ENCODE data around the gene BRSK1.

The BRSK1 gene

DNA sequence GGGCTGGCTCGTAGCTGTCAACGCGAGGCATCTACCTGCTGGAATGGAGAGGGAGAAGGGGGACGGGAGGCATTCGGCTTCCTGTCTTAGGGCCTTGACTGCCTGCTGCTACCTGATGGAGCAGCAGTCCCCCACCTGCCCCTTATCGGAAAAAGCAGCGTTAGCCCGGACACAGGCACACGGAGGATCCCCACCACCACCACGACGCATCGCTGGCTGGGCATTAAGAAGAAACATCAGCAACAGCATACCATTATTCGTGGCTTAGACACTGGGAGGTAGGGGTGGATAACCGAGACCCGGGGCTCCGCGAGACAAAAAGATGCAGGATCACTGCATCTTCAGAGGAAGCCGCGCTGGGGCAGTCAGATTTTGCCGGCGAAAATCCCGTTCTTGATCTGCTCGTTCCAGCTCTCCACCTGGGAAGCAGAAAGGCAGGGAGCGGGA lies 69.6 kb downstream of the BRSK1 start:
- H3K4me3 ChIP-seq (ENCODE audit: insufficient read length, low read depth) = peak overlapping the region; percentile 57
- peak overlapping the region; percentile 77 for H3K9ac ChIP-seq (ENCODE audit: insufficient read length, low read depth)
- H3K9me3 ChIP-seq (ENCODE audit: insufficient read depth, low read length) = no peaks in the 10 kb centered on the region
- TF ChIP-seq ZNF274 (IDR thresholded peaks at IDR 0.05; ENCODE audit: low read depth, low read length) (no peak), SUZ12 (IDR thresholded peaks at IDR 0.05; ENCODE audit: extremely low read depth, insufficient read depth, insufficient read length) (no peak), YY1 (IDR thresholded peaks at IDR 0.05; ENCODE audit: insufficient read depth, insufficient read length) (no peak)
- H3K27me3 ChIP-seq (ENCODE audit: insufficient read depth, insufficient read length) = peaks cover 52% of the 10 kb centered on the region
- peaks cover 3% of the 10 kb centered on the region for H3K36me3 ChIP-seq (ENCODE audit: insufficient read depth, insufficient read length, low read length)
- H3K4me1 ChIP-seq (ENCODE audit: insufficient read depth, insufficient read length) = peaks cover 15% of the 10 kb centered on the region
- no peak for DNase-seq (ENCODE audit: low read depth, low spot score)

DNA sequence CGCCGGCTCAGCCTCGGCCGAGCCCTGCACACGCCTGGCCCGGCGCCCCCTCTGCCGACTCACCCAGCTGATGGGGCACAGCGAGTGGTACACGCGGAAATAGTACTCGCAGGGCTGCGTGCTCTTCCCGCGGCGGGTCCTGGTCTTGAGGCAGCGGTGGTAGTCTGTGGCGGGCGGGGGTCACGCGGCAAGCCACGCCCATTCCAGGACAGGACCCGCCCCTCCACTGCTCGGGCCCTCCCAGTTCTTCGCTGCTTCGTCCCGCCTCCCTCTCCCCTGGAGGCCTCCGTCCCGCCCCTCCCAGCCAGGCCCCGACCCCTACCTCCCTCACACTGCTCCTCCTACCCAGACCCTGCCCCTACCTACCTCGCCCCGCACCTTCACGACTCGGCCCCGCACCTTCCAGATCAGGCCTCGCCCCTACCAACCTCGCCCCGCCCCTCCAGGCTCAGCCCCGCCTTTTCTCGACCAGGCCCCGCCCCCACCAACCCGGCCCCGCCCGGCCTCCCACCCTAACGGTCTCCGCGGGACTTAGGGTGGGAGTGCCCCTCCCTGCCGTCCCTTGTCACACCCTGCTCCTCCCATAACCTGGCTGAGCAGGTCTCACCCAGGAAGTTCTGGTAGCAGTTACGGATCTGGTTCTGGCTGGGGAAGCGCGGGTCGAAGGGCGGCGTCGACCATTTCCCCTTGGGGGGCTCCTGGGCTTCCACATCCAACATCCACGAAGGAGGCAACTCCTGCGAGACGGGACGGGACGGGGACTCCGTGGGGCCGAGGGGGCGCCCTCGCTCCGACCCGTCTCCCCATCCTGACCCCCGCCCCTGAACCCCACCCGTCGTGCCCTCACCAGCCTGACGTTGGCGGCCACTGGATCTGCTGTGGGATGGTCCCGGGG lies 70.3 kb downstream of the BRSK1 start:
- no peaks in the 10 kb centered on the region for H3K9me3 ChIP-seq (ENCODE audit: insufficient read depth, low read length)
- H3K9ac ChIP-seq (ENCODE audit: insufficient read length, low read depth) = peak overlapping the region; percentile 77
- peak; percentile 28 for DNase-seq (ENCODE audit: low read depth, low spot score)
- TF ChIP-seq ZNF274 (IDR thresholded peaks at IDR 0.05; ENCODE audit: low read depth, low read length) = no peak
- no peak for TF ChIP-seq SUZ12 (IDR thresholded peaks at IDR 0.05; ENCODE audit: extremely low read depth, insufficient read depth, insufficient read length)
- peaks cover 3% of the 10 kb centered on the region for H3K36me3 ChIP-seq (ENCODE audit: insufficient read depth, insufficient read length, low read length)
- H3K27me3 ChIP-seq (ENCODE audit: insufficient read depth, insufficient read length) = peaks cover 58% of the 10 kb centered on the region
- peak overlapping the region; percentile 57 for H3K4me3 ChIP-seq (ENCODE audit: insufficient read length, low read depth)
- peaks cover 13% of the 10 kb centered on the region for H3K4me1 ChIP-seq (ENCODE audit: insufficient read depth, insufficient read length)

GRCh38 chr19:55354698-55355212 lies 71.0 kb downstream of the BRSK1 start, which contains the start of gene COX6B2:
Gene COX6B2, minus strand, starts transcription at chr19:55354719. Its CDS starts 198 bp downstream, at chr19:55354521.
- peaks cover 59% of the 10 kb centered on the region for H3K27me3 ChIP-seq (ENCODE audit: insufficient read depth, insufficient read length)
- no peak for DNase-seq (ENCODE audit: low read depth, low spot score)
- peaks cover 11% of the 10 kb centered on the region for H3K4me1 ChIP-seq (ENCODE audit: insufficient read depth, insufficient read length)
- H3K36me3 ChIP-seq (ENCODE audit: insufficient read depth, insufficient read length, low read length) = peaks cover 3% of the 10 kb centered on the region
- H3K9me3 ChIP-seq (ENCODE audit: insufficient read depth, low read length) = no peaks in the 10 kb centered on the region
- H3K4me3 ChIP-seq (ENCODE audit: insufficient read length, low read depth) = peak within 1 kb of the TSS; percentile 57
- H3K9ac ChIP-seq (ENCODE audit: insufficient read length, low read depth) = peak within 1 kb of the TSS; percentile 77
- TF ChIP-seq YY1 (IDR thresholded peaks at IDR 0.05; ENCODE audit: insufficient read depth, insufficient read length) (no peak), ZNF274 (IDR thresholded peaks at IDR 0.05; ENCODE audit: low read depth, low read length) (no peak), SUZ12 (IDR thresholded peaks at IDR 0.05; ENCODE audit: extremely low read depth, insufficient read depth, insufficient read length) (no peak)

DNA sequence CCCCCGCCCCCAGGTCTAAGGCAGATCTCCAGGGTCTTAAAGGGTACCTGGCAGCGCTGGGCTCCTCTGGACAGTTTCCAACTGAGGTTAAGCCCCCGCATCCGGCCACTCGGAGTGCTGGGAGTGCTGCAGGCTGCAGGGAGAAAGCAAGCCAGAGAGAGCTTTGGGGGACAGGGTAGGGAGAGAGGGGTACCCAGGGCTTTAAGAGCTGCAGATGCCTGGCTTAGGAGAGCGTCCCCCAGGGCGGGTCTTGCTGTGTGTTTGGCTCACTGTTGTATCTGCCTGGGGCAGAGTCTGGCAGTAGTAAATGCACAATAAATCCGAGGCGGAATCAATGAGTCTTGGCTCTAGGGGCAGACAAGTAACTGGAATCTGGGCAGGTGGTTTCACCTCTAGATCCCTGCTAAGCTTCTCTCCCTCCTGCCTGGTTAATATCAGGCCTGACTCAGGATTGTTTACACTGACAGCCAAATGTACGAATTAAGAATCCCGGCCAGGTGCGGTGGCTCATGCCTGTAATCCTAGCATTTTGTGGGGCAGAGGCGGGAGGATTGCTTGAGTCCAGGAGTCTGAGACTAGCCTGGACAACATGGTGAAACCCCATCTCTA lies 71.5 kb downstream of the BRSK1 start:
- TF ChIP-seq ZNF274 (IDR thresholded peaks at IDR 0.05; ENCODE audit: low read depth, low read length) (no peak), YY1 (IDR thresholded peaks at IDR 0.05; ENCODE audit: insufficient read depth, insufficient read length) (no peak), SUZ12 (IDR thresholded peaks at IDR 0.05; ENCODE audit: extremely low read depth, insufficient read depth, insufficient read length) (no peak)
- no peak for DNase-seq (ENCODE audit: low read depth, low spot score)
- Histone ChIP-seq H3K36me3 (ENCODE audit: insufficient read depth, insufficient read length, low read length) (no peaks in the 10 kb centered on the region), H3K4me1 (ENCODE audit: insufficient read depth, insufficient read length) (peaks cover 8% of the 10 kb centered on the region), H3K27me3 (ENCODE audit: insufficient read depth, insufficient read length) (peaks cover 59% of the 10 kb centered on the region), H3K4me3 (ENCODE audit: insufficient read length, low read depth) (no peak overlapping the region), H3K9ac (ENCODE audit: insufficient read length, low read depth) (peak overlapping the region; percentile 32), H3K9me3 (ENCODE audit: insufficient read depth, low read length) (no peaks in the 10 kb centered on the region)

DNA sequence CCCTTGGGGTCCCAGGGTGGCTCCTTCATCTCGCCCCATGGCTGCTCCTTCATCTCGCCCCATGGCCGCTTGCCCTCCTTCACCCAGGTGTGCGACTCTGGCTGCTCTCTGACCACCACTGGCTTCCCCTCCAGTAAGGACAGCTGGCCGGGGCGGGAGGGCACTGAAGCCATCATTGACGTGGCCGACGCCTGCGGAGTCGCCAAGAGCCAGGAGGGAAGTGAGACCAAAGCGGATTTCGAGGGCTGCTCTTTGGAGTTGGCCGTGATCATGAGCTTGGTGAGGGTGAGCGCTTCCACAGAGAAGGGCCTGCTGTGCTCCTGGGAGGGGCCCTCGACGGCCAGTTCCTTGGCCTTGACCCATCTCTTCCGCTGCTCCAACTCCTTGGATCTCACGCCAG lies 74.7 kb downstream of the BRSK1 start:
- H3K4me1 ChIP-seq (ENCODE audit: insufficient read depth, insufficient read length) = no peaks in the 10 kb centered on the region
- H3K27me3 ChIP-seq (ENCODE audit: insufficient read depth, insufficient read length) = peaks cover 35% of the 10 kb centered on the region
- H3K9ac ChIP-seq (ENCODE audit: insufficient read length, low read depth) = no peak overlapping the region
- H3K36me3 ChIP-seq (ENCODE audit: insufficient read depth, insufficient read length, low read length) = no peaks in the 10 kb centered on the region
- no peak for DNase-seq (ENCODE audit: low read depth, low spot score)
- no peak overlapping the region for H3K4me3 ChIP-seq (ENCODE audit: insufficient read length, low read depth)
- H3K9me3 ChIP-seq (ENCODE audit: insufficient read depth, low read length) = no peaks in the 10 kb centered on the region
- no peak for TF ChIP-seq ZNF274 (IDR thresholded peaks at IDR 0.05; ENCODE audit: low read depth, low read length)
- no peak for TF ChIP-seq SUZ12 (IDR thresholded peaks at IDR 0.05; ENCODE audit: extremely low read depth, insufficient read depth, insufficient read length)
- no peak for TF ChIP-seq YY1 (IDR thresholded peaks at IDR 0.05; ENCODE audit: insufficient read depth, insufficient read length)

DNA sequence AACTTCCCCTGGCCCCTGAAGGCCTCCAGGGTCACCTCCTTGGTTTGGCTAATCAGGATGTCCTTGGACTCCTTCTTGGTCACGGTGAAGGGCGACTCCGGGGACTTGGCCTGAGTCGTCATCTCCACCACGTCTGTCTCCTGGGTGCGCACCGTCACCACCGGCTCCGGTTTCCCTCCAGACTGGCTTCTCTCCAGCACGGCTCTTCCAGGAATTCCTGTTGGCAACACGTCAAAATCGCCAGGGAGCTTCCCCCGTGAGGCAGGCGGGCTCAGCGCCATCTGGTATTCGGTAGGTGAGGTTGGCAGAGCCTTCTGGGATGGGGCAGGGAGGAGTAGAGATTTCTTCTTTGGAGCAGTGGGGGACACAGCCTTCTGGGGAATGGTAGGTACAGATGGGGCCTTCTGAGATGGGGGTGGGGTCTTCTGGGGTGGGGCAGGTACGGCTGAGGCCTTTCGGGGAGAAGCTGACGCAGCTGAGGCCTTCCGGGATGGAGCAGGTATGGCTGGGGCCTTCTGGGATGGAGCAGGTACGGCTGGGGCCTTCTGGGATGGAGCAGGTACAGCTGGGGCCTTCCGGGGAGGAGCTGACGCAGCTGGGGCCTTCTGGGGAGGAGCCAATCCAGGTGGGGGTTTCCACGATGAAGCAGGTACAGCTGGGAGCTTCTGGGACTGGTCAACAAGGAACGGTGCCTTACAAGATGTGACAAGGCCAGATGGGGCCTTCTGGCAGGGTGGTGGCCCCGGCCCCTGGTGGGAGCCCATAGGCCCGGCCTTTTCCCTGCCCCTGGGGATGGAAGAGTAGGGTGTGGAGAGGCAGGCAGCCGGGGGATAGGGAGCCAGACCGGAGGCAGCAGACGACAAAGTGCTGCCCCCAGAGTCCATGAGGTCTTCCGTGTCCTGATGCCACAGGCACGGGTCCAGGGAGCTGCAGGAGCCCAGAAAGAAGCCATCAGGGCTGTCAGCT lies 75.4 kb downstream of the BRSK1 start:
- Histone ChIP-seq H3K27me3 (ENCODE audit: insufficient read depth, insufficient read length) (peaks cover 31% of the 10 kb centered on the region), H3K4me3 (ENCODE audit: insufficient read length, low read depth) (no peak overlapping the region), H3K4me1 (ENCODE audit: insufficient read depth, insufficient read length) (peaks cover 3% of the 10 kb centered on the region), H3K36me3 (ENCODE audit: insufficient read depth, insufficient read length, low read length) (no peaks in the 10 kb centered on the region), H3K9me3 (ENCODE audit: insufficient read depth, low read length) (no peaks in the 10 kb centered on the region), H3K9ac (ENCODE audit: insufficient read length, low read depth) (no peak overlapping the region)
- no peak for DNase-seq (ENCODE audit: low read depth, low spot score)
- TF ChIP-seq YY1 (IDR thresholded peaks at IDR 0.05; ENCODE audit: insufficient read depth, insufficient read length) (no peak), SUZ12 (IDR thresholded peaks at IDR 0.05; ENCODE audit: extremely low read depth, insufficient read depth, insufficient read length) (no peak), ZNF274 (IDR thresholded peaks at IDR 0.05; ENCODE audit: low read depth, low read length) (no peak)
